Thymus (tissue), 11 donors: ENCODE results near the gene BTBD17. TPM values are rescaled to one million over a fixed set of nuclear protein-coding genes. Genes with fewer than 3 reads are reported as not detected.

Experiments
- DNase-seq, 9 donors: peaks; one replicate each; pipeline ENCODE4 v3.0.0-alpha.2; 2013; ENCODE audit warnings: low spot score in 9 of 9, low read depth in 6 of 9, missing footprints in 1 of 9
- H3K27ac ChIP-seq, 2 donors: one replicate each; pipeline ENCODE4 v1.5.1; 2013; ENCODE audit warnings: control low read depth in 1 of 2, low read depth in 1 of 2, low read length in 1 of 2, mild to moderate bottlenecking in 1 of 2, moderate library complexity in 1 of 2
- H3K27me3 ChIP-seq, 2 donors: one replicate each; pipeline ENCODE4 v1.5.1; 2013; ENCODE audit warnings: low read length in 1 of 2; ENCODE audit not compliant: control insufficient read depth in 2 of 2, insufficient read depth in 1 of 2
- H3K36me3 ChIP-seq, 2 donors: one replicate each; pipeline ENCODE4 v1.5.1; 2013; ENCODE audit warnings: low read length in 1 of 2, mild to moderate bottlenecking in 1 of 2, moderate library complexity in 1 of 2; ENCODE audit not compliant: control insufficient read depth in 2 of 2, insufficient read depth in 2 of 2
- H3K4me1 ChIP-seq, 2 donors: one replicate each; pipeline ENCODE4 v1.5.1; 2013; ENCODE audit warnings: low read length in 2 of 2; ENCODE audit not compliant: control insufficient read depth in 2 of 2, insufficient read depth in 2 of 2
- H3K4me3 ChIP-seq, 2 donors: one replicate each; pipeline ENCODE4 v1.5.1; 2013; ENCODE audit warnings: low read length in 2 of 2, control low read depth in 1 of 2, mild to moderate bottlenecking in 1 of 2
- H3K9me3 ChIP-seq, 2 donors: one replicate each; pipeline ENCODE4 v1.5.1; 2013; ENCODE audit warnings: low read length in 1 of 2, mild to moderate bottlenecking in 1 of 2; ENCODE audit not compliant: control insufficient read depth in 2 of 2, insufficient read depth in 1 of 2
- WGBS: extraction: QIAGEN DNeasy Blood & Tissue Kit; methylation state at CpG from one replicate; pipeline ENCODE4 v1.1.7; 2013; 5-methylcytosine and 5-hydroxymethylcytosine counted together
- polyA plus RNA-seq: library from polyadenylated mRNA; stranded (reverse); fragments of 200-250 nt; gene quantifications from one replicate; pipeline ENCODE4 v1.2.3, GENCODE V29; 2013
- total RNA-seq: library from RNA; stranded (reverse); fragments of 120-200 nt; gene quantifications from one replicate; pipeline ENCODE4 v1.2.4, GENCODE V29; 2013
- donor health status: healthy.

Gene BTBD17
- total and polyA plus RNA-seq, 2 donors: 0.05 to 0.16 TPM

DNA sequence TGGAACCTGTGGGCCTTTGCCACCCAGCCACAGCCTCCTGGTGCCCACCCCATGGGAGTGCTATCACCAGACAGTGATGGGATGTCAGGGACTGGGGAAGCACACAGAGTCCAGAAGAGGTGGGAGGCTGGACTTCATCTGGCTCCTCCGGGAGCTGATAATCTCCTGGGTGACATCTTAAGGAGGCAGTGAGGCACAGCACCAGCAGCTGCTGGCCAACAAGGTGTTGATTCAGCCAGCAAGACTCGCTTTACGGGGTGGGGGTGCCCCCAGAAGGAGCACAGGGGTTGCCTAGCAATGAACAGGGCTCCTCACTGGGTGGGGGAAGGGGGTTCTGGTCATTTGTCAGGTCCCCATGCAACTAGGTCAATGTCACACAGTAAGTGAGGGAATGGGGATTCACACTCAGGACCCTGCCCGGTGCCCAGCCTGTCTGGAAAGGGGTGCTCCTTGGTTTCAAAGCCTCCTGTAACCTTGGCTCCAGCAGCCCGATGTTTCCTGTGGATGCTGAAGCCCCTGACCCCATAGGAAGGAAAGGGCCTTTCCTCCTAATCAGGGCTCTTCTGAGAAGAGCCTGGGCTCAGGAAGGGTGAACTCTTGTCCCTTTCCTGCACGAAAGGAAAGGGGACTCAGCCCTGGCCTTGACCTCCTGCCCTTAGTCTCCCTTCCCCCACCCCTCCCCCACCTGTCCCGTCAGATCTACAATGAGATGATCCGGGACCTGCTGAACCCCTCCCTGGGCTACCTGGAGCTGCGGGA is 18.0 kb downstream of the BTBD17 start:
- no peak overlapping the region for H3K4me3 ChIP-seq
- H3K27ac ChIP-seq: no peak overlapping the region
- 86% methylated on average over 9 of the region's 9 CpGs for WGBS
- no peaks in the 10 kb centered on the region for H3K9me3 ChIP-seq
- DNase-seq: no peak
- no peaks in the 10 kb centered on the region for H3K36me3 ChIP-seq
- H3K4me1 ChIP-seq: no peaks in the 10 kb centered on the region
- peaks cover 0 to 32% of the 10 kb centered on the region in 2 donors for H3K27me3 ChIP-seq

DNA sequence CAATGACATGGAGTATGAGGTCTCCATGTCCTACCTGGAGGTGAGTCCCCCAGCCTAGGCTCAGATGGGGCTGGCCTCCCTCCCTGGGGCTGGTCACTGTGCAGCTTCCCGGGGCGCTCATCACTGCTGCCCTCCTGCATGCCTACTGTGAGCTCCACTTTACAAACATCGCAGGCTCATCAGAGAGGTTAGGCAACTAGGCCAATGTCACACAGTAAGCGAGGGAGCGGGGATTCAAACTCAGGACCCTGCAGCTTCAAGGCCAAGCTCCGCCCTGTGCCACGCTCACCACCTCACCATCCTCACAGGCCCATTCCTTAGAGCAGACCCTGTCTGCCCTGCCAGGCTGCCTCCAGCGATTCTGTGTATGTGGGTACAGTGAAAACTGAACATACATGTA is 18.5 kb downstream of the BTBD17 start:
- Histone ChIP-seq H3K4me3 (no peak overlapping the region), H3K4me1 (no peaks in the 10 kb centered on the region), H3K27me3 (peaks cover 0 to 31% of the 10 kb centered on the region in 2 donors), H3K27ac (no peak overlapping the region), H3K36me3 (no peaks in the 10 kb centered on the region), H3K9me3 (no peaks in the 10 kb centered on the region)
- 86% methylated on average over 8 of the region's 8 CpGs for WGBS
- no peak for DNase-seq

DNA sequence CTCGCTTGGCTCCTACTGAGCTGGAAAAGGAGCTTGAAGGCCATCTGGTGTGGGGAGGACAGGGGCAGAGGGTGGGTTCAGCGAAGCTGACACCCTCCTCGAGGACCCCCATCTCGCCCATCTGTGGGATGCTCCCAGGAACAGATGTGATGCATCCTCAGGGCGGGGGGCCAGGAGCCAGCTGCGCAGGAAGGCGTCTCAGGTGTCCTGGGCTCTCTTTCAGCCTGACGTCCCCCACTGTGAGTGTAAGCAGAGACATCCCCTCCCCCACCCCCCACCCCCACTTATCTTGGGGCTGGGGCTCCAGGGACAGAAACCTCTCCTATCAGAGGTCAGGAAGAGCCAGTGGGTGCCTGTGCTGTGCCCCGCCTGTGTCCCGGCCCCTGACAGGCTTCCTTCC is 19.4 kb downstream of the BTBD17 start:
- DNase-seq: no peak
- peaks cover 0 to 28% of the 10 kb centered on the region in 2 donors for H3K27me3 ChIP-seq
- H3K36me3 ChIP-seq: no peaks in the 10 kb centered on the region
- no peaks in the 10 kb centered on the region for H3K9me3 ChIP-seq
- 93% methylated on average over 10 of the region's 10 CpGs for WGBS
- H3K4me3 ChIP-seq: no peak overlapping the region
- H3K4me1 ChIP-seq: no peaks in the 10 kb centered on the region
- no peak overlapping the region for H3K27ac ChIP-seq

DNA sequence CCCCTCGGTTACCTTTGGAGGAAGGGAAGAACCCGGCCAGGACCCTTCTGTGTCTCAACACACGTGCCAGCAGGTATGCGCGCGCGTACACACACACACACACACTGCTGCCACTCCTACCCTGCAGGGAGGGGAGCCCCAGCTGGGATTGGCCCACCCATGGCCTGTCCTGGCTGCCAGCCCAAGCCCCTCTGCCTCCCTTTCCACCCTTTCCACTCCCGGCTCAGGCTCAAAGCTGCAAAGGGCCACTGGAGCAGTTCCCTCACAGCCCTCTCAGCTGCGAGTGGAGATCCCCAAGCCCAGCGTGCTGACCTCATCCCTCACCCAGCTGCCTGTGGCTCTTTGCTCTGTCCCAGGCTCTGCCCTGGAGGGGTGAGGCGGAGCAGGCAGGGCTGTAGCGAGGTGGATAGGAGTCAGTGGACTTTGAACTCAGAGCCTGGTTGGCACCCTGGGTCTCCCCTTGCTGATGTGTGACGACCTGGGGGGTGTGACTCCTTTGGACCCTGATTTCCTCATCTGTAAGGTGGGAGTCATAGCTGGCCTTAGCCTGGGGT is 21.1 kb downstream of the BTBD17 start:
- 90% methylated on average over 13 of the region's 13 CpGs for WGBS
- H3K9me3 ChIP-seq: no peaks in the 10 kb centered on the region
- no peak overlapping the region for H3K4me3 ChIP-seq
- no peaks in the 10 kb centered on the region for H3K36me3 ChIP-seq
- H3K27me3 ChIP-seq: peaks cover 0 to 23% of the 10 kb centered on the region in 2 donors
- no peaks in the 10 kb centered on the region for H3K4me1 ChIP-seq
- H3K27ac ChIP-seq: no peak overlapping the region
- no peak for DNase-seq

DNA sequence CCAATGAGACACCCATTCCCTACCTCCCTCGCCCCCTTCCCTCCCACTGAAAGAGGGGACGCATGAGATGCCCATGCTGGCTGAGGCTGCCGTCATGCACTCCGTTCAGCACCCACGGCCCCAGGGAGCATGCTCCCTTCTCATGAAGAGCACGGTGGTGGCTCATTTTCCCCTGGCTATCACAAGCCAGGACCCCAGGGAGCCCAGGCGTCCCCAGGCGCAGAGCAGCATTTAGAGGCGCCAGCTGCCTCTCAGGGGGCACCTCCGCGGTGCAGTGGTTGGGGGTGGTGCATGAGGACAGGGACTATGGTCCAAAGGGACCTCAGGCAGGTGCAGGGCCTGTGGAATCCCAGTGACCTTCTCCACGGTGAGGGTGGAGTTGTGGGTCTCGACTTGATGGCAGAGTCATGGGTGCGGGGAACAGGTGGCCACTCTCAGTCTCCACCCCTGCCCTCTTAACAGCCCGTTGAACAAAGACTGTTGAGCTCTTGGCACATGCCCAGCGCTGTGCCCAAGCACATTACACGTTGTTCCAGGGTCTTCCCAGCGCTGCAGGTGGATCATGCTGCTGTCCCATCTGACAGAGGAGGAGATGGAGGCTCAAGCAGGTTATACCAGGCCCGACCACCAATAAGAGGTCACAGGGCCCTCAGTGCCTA is 22.0 kb downstream of the BTBD17 start:
- DNase-seq: no peak
- Histone ChIP-seq H3K27ac (no peak overlapping the region), H3K4me1 (no peaks in the 10 kb centered on the region), H3K27me3 (peaks cover 0 to 15% of the 10 kb centered on the region in 2 donors), H3K4me3 (no peak overlapping the region), H3K36me3 (no peaks in the 10 kb centered on the region), H3K9me3 (no peaks in the 10 kb centered on the region)
- 95% methylated on average over 19 of the region's 19 CpGs for WGBS

DNA sequence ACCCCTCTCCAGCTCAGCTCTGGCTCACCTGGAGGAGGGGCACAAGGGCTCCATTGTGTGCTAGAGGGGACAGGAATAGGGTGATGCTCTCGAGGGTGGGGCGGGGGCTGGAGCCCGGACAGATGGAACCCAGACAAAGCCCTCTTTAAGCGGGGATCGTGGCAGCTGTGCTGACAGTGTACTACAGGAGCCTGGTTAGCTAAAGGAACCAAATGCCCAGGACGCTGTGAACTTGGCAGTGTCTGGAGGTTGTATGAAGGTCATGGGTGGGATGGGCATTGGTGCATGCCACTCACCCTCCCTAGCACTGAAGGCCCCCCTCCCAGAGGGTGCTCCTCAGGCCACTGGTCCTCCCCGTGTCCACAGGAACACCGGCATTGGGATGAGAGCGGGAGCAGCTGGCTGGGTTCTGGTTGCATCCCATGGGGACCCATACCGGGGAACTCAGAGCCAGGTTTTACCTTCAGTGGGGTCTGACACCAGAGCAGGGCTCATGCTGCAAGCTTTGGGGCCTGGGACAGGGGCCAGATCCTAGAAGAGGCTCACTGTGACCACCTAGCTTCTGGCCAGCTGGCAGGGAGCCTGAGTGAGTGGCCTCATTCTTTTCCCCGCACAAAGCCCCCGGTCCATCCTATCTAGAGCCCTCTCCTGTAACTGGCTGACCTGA is 23.7 kb downstream of the BTBD17 start:
- H3K27me3 ChIP-seq: peaks cover 0 to 9% of the 10 kb centered on the region in 2 donors
- no peak overlapping the region for H3K4me3 ChIP-seq
- H3K9me3 ChIP-seq: no peaks in the 10 kb centered on the region
- no peak overlapping the region for H3K27ac ChIP-seq
- 92% methylated on average over 12 of the region's 12 CpGs for WGBS
- DNase-seq: no peak
- H3K4me1 ChIP-seq: peaks cover 0 to under 1% of the 10 kb centered on the region in 2 donors
- H3K36me3 ChIP-seq: no peaks in the 10 kb centered on the region

DNA sequence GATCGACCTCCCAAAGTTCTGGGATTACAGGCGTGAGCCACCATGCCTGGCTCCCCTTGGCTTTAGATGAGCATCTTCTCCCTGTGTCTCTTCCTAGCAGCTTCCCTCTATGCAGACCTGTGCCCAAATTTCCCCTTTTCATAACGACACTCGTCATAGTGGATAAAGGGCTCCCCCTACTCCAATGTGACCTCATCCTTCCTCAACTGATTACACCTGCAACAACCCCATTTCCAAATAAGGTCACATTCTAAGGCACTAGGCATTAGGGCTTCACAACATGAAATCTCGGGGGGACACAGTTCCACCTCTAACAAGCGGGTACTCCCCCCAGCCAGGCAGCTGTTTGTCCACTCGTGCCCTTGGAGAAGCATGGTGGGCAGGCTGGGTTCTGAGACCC is 25.4 kb downstream of the BTBD17 start:
- Histone ChIP-seq H3K4me3 (no peak overlapping the region), H3K27me3 (peaks cover 0 to 9% of the 10 kb centered on the region in 2 donors), H3K27ac (no peak overlapping the region), H3K9me3 (no peaks in the 10 kb centered on the region), H3K4me1 (peaks cover 0 to 14% of the 10 kb centered on the region in 2 donors), H3K36me3 (no peaks in the 10 kb centered on the region)
- 75% methylated on average over 7 of the region's 7 CpGs for WGBS
- DNase-seq: no peak

DNA sequence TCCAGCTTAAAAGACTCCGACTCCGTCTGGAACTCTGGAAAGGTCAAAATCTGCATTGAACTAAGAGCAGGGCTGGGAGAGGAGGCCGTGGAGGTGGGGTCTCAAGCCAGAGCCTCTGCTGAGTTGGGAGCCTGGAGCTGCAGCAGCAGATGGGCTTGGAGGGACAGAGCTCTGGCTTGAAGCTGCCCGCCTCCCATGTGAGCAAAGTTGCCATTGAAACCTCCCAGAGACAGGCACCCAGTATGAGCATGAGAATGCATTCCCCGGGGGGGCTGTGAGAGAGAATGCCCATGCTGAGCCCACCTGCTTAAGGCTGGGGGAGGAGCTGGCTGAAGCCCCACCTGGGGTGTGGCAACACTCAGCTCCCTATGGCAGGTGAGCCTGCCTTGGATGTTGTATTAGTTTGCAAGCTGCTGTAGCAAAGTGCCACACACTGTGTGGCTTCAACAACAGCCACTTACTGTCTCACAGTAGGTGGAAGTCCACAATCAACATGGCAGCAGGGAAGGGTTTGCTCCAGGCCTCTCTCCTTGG is 26.1 kb downstream of the BTBD17 start:
- H3K36me3 ChIP-seq: no peaks in the 10 kb centered on the region
- no peak overlapping the region for H3K27ac ChIP-seq
- H3K4me1 ChIP-seq: peaks cover 0 to 14% of the 10 kb centered on the region in 2 donors
- H3K9me3 ChIP-seq: no peaks in the 10 kb centered on the region
- peaks cover 0 to 9% of the 10 kb centered on the region in 2 donors for H3K27me3 ChIP-seq
- DNase-seq: no peak
- 88% methylated on average over 5 of the region's 5 CpGs for WGBS
- H3K4me3 ChIP-seq: no peak overlapping the region
